Cardiac septum (tissue), 1 donor: ENCODE results near the gene ZSCAN5A. TPM values are rescaled to one million over a fixed set of nuclear protein-coding genes. Genes with fewer than 3 reads are reported as not detected.
A peak's percentile ranks its signal among the peaks of the same experiment; 100 is the strongest.
"Not testable (repeated sequence)": the region's sequence is repeated elsewhere in the genome, so short reads cannot be mapped to it uniquely, and the experiment has no call there.

Experiments used
- DNase-seq: peaks from one replicate; pipeline ENCODE4 v3.0.0-alpha.2; 2020; ENCODE audit warnings: low spot score
- intact Hi-C: fragments of 100-400 bp; cut with DNase I; formaldehyde crosslinking; loops from one replicate; pipeline ENCODE4 v1.14.0; 2022
- total RNA-seq: library from RNA; stranded (reverse); fragmentation: NEBNext Ultra II Directional; extraction: Animal tissue kit (Norgen Biotek cat#: 25700); gene quantifications from one replicate; pipeline ENCODE4 v1.2.1, GENCODE V29; 2021
- donor health status: DM: no; HTN: no; CAD: no.

The ZSCAN5A gene
- total RNA-seq, 1 donor from 2014 or later, result 24.4 TPM

DNA sequence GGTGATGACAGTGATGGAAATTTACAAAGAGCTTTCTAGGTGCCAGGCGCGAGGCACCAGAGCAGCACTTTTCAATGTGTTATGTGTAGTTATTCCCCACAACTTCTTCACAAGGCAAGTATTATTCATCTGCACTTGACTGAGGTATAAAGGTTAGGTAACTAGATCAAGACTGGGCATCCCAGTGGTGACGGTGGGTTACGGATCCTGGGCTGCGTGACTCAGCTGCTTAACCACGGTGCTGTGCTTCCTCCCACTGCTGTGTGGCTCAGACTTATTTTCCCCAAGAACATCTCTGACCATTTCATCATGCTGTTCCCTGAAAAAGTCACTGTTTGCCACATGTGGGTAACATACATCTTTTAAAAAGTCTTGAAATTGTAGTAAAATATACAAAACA is 22.8 kb downstream of the ZSCAN5A start:
- intact Hi-C loops, result no loop called here
- DNase-seq, result no peak

DNA sequence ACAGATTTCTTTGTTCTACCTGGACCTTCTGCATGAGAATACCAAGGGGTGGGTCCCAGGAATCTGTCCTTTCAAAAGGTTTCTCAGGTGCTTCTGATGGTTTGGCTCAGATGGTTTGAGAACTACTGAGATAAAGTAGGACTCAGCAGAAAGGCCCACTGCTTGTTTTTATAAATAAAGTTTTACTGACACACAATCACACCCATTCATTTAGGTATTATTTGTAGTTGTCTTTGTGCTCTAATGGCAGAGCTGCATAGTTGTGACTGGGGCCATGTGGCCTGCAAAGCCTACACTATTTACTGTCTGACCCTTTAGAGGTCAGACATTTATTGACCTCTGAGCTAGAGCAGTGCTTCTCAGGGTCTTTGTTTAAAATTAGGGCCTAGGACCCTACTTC is 24.5 kb downstream of the ZSCAN5A start:
- no peak for DNase-seq
- intact Hi-C loops, result no loop called here

DNA sequence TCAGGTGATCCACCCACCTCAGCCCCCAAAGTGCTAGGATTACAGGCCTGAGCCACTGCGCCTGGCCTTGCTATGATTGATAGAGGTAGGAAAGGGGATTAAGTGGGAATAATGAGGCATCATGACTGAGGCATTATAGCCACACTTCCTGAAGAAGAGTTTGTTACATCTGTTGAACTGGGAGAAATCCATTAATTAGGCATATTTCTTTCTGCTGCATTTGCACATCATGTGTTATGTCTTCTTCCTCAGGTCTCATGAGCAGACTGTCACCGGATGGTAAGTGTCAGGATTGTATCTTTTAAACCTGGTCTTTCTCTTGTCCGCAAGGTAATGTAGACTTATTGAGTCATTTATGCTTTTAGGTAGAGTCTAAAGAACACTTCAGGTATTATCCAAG is 29.9 kb downstream of the ZSCAN5A start:
- intact Hi-C loops, result no loop called here
- no peak for DNase-seq

DNA sequence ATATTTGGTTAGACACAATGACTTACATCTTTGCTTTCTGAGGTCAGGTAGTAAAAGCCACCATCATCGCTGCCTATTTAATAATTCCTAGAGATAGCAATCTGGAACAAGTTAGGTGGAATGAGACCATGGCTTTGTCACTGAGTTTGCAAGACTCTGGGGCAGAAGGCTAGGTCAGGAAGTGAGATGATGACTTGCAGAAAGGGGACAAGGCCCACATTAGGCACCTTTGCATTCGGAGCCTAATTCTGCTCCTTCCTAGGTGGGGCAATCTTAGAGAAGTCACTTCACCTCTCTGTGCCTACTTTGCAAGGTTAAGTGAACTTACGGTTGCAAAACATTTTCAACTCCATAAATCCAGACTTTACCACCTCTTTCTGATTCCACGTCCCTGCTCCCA is 31.8 kb downstream of the ZSCAN5A start:
- intact Hi-C loops, result no loop called here
- DNase-seq, result peak; percentile 24

DNA sequence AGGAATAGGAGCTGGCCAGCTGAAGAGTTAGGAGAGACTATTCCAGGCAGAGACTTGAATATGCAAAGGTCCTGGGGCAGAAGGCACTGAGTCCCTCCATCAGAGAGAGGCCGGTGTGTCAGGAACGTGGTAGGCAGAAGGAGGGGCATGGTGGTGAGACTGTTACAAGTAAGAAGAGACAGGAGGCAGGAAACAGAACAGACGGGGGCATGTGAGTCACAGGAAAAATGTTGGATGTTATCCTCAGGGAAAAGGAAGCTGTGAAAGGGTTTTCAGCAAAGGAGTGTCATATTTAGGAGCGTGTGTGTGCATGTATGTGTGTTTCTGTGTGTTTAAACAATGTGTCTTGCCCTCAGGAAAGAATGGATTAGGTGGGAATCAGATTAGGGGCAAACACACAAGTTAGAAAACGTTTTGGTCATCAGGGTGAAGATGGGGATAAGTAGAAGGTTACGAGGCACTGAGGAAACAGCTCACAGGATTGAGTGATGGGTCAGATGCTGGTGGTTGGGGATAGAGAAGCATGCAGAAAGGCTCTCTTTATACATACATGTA is 41.0 kb downstream of the ZSCAN5A start:
- intact Hi-C loops, result no loop called here
- DNase-seq, result no peak

DNA sequence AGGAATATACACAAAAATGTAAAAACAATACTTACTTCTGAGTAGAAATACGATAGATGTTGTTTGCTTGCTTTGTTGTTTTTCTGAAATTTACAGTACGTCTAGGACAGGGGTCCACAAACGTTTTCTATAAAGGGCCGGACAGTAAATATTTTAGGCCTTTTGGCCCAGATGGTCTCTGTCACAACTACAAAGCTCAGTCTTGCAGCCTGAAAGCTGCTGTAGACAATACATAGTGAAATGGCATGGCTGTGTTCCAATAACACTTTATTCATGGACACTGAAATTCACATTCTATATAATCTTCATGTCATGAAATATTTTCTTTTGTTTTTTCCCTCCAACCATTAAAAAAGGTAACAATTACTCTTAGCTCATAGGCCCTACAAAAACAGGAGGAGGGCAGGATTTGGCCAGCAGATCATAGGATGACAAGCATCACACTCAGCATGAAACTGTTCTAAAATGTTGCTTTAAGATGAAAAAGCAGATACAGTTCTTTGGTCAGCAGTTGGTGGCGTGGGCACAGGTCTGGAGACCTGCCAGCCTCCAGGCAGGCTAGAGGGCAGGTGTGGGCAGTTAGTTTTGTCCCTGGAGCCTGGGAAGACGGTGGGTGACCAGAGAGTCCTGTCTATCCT is 42.4 kb downstream of the ZSCAN5A start, which contains the start of gene EDDM13:
EDDM13 (plus strand) TSS at position 588 of the 638 bp plus-strand sequence. CDS start 87 bp downstream, outside the sequence.
- DNase-seq, result no peak
- intact Hi-C loops, result no loop called here

DNA sequence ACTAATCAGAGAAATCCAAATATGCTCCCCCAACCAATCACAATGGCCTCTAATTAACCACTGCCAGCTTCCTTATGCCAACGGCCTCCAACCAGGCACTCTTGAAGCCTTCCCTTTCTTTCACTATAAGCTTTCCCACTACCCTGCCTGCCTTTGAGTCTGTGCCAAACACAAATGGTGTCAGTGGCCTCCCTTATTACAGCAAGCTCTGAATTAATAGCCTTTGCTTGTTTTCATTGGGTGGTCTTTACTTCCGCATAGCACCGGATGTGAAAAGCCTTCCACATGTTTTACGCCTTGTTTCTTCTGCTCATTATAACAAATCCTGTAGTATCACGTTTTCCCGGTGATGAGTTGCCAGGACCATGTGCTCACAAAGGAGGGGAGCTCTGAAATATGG is 43.5 kb downstream of the ZSCAN5A start:
- intact Hi-C loops, result no loop called here
- DNase-seq, result no peak

DNA sequence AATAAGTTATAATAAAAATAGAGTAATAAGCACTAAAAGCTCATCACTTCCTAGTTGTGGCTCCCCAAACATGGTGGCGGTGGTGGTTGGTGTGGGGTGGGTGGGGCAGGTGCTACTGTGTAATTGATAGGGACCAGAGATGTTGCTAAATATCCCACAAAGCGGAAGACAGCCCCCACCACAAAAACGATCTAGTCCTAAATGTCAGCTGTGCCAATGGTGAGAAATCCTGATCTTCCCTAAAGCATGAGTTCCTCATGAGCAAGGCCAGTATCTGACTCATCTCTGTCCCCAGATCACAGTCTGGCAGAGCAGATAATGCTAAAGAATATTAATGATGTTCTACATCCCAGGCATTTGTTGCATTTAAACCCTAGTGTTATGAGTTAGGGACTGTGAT is 44.0 kb downstream of the ZSCAN5A start:
- intact Hi-C loops, result no loop called here

DNA sequence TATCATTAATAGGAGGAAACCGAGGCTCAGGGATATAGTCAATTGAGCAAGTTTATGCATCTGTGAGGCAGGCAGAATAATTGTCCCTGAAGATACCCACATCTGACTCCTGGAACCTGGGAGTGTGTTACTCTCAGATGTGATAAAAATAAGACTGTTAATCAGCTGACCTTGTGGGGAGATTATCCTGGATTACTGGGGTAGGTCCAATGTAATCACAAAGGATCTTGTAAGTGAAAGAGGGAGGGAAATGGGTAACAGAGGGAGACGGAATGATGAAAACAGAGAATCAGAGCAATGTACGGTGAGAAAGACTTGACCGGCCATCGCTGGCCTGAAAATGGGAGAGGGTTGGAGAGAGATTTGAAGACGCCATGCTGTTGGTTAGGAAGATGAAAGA is 45.3 kb downstream of the ZSCAN5A start:
- intact Hi-C loops, result no loop called here
- no peak for DNase-seq

More for the DNA sequence above, 44.0 kb downstream of the ZSCAN5A start:
- DNase-seq, result no peak

DNA sequence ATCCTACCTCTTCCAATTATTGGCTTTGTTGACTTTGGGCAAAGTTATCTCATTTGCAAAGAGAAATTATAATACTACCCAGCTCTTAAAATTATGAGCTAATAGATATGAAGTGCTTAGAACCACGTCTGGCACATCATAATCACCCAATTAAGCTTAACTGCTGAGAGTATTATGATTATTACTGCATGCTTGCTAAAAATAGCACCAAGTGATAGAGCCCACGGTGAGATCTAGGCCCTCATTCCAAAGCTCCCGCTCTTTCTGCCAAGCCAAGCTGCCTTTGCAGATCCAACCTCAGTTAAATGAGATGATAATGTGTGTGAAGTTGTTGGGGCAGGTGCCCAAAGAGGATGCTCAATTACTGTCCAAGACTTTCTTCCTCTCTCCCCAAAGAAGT is 48.6 kb downstream of the ZSCAN5A start:
- DNase-seq, result no peak
- intact Hi-C loops, result no loop called here

DNA sequence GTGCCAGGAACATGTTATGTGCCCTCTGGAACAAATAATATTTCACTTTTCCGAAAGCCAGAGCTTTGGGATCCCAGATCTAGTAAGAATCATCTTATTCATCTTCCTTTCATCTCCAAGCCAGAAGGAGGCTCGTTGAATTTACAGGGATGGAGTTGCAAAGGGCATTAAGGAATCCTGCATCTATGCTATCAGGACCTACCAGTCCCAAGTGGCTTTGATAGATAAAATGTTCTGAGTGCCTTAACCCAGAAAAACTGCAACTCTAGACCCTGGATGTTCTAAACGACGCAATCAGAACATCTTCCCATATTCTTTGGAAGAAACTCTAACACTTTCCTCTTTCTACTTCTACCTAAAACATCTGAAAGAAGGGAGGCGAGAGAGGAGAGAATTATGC is 51.3 kb downstream of the ZSCAN5A start:
- DNase-seq, result no peak
- intact Hi-C loops, result no loop called here

DNA sequence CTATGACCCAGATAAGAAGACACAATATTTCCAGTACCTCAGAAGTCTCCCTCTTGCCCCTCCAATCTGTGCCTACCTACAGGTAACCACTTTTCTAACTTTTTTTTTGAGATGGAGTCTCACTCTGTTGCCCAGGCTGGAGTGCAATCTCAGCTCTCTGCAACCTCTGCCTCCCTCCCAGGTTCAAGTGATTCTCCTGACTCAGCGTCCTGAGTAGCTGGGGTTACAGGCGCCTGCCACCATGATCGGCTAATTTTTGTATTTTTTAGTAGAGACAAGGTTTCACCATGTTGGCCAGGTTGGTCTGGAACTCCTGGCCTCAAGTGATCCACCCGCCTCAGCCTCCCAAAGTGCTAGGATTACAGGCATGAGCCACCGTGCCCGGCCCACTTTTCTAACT is 52.7 kb downstream of the ZSCAN5A start:
- intact Hi-C loops, DNase-seq: not testable (repeated sequence)

DNA sequence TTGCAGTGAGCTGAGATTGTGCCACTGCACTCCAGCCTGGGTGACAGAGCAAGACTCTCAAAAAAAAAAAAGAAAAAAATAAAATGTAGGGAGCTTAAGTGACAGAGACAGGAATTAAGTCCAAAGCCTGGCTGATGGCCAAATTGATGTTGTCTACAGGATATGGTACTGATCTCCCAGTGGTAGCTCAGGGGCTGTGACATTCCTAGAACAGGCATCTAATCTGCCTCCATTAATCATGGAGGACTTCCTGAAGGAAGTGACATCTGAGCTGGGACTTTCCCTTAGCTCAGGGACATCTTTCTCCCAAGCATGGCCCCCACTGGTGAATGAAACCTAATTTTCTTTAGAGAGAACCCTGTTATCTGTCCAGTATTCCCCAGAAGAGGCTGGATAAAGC is 53.5 kb downstream of the ZSCAN5A start:
- no peak for DNase-seq
- intact Hi-C loops, result no loop called here

DNA sequence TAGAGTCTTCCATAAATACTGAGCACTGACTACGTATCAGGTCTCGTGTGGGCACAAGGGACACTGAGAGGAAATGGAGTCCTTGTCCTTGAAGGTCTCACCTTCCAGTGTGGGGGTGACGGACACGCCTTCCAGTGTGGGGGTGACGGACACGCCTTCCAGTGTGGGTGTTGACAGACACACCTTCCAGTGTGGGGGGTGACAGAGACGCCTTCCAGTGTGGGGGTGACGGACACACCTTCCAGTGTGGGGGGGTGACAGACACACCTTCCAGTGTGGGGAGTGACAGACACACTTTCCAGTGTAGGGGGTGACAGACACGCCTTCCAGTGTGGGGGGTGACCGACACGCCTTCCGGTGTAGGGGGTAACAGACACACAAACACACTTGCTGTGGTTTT is 56.4 kb downstream of the ZSCAN5A start:
- no peak for DNase-seq
- intact Hi-C loops, result no loop called here

DNA sequence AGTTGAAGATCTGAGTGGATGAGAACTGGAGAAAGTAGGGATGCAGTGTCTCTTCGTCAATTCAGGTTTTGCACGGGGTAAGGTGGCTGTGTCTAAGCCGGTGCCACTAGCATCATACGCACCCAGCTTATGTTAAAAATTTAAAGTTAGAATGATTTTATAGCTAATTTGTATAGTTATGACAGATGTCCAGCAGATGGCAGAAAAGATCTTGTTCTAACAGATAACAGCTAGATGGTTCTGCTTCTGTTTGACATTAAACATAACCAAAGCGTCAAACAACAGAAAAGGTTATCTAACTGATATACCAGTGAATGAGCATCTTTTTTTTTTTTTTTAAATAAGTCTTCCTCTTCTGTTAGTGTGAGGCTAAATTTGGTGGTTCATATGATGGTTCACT is 60.9 kb downstream of the ZSCAN5A start:
- no peak for DNase-seq
- intact Hi-C loops, result loop anchor here (2.0 to 5.0 kb wide), 2 partner anchors 79 to 94 kb away; no protein-coding TSS in a partner anchor

DNA sequence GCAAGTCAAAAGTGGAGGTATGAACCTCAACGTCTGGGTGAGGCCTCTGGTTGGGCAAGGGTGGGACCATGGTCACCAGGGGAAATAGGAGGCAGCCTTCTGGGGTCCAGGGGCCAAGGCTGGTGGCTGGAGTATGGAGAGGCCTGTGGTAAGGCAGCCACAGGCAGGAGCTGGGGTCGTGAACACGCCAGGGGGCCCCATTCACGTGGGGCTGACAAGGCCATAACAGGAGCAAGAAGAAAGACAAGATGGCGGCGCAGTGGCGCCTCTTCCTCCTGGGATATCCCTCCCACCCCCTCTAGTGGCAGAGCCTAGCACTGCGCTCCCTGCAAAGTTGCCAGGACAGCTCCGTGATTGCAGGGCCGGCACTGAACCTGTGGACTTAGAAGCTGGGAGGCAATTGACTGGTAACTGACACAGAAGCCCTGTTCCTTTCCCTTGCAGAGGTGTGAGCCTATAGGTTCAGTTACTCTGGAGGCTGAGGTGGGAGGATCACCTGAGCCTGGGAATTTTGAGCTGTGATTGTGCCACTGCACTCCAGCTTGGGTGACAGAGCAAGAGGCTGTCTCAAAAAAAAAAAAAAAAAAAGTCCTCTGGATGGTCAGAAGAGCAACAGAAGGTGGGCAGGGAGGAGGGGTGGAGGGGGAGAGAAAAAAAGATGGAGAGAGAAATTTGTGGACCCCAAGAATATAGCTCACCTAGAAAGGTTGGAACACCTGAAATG is 61.8 kb downstream of the ZSCAN5A start:
- intact Hi-C loops, result loop anchor here (5.0 kb wide), 1 partner anchor 94 kb away; no protein-coding TSS in a partner anchor
- peak; percentile 89 for DNase-seq

DNA sequence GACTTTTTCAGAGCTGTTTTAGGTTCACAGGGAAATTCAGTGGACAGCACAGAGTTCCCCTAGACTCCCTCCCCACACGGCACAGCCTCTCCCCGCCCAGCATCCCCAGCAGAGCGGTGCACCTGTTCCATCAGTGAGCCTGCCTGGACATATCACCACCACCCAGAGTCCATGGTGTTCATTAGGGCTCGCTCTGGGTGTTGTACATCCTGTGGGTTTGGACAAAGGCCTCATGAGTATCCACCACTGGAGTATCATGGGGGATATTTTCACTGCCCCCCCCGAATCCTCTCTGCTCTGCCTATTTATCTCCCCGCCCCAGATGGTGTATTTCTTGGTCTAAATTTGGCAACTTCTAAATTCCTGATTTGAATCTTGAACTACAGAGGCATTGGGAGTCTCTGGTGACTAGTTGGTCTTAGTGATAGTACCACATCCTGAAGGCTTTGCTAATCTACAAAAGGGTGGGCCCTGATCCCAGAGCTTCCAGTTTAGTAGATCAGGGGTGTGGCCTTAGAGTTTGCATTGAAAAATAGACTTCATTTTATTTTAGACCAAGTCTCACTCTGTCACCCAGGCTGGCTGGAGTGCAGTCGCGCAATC is 65.8 kb downstream of the ZSCAN5A start:
- DNase-seq, intact Hi-C loops: not testable (repeated sequence)

DNA sequence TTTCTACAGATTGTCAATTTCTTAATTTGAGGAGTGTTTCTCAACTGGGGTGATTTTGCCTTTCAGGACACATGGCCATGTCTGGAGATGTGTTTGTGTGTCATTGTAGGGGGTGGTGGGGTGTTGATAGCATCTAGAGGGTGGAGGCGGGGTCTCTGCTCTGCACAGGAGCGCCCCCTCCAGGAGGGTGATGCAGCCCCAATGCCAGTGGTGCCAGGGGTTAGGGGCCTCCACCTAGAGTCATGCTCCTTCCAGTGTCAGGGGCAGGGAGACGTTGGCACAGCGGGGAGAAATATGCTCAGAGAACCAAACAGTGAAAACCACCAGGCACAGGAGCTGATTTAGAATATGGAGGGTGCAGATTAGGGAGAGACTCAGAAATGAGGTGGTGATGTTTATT is 68.9 kb downstream of the ZSCAN5A start:
- DNase-seq, intact Hi-C loops: not testable (repeated sequence)

DNA sequence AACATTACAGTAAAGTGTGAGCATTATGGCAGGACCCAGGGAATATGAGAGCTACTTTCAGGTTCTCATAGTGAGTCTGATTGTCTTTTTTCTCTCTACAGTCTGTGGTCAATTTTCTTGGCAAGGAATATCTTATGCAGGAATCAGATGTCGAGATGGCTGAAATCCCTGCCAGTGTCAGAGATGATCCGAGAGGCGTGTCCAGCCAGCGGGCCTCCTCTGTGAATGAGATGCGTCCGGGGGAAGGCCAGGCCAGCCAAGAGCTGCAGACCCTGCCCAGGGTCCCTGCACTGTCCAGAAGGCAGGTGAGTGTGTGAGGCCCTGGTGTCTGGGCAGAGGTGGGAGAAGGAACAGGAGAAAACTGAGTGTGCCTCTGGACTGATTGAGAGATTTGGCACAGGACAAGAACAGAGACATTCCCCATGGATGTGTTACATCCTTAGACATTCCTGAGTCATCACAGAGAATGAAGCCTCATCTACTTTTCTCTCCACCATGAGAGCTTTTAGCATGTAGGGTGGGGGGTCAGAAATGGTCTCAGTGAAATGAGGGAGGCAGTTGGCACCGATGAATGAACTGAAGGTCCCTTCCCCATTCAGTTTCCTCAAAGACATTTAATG is 69.4 kb downstream of the ZSCAN5A start:
- no peak for DNase-seq
- intact Hi-C loops, result no loop called here

DNA sequence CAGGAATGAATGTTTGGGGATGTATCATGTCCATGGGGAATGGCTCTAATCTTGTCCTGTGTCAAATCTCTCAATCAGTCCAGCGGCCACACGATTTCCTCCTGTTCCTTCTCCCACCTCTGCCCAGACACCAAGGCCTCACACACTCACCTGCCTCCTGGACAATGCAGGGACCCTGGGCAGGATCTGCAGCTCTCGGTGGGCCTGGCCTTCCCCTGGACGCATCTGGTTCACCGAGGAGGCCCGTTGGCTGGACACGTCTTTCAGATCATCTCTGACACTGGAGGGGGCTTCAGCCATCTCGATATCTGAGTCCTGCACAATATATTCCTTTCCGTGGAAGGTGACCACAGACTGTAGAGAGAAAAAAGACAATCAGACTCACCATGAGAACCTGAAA is 91.2 kb downstream of the ZSCAN5A start:
- no peak for DNase-seq
- intact Hi-C loops, result no loop called here
